HG03039 (cell line): ENCODE data around the gene RNF149.

ENCODE experiments used
- ATAC-seq: cut with Tn5 transposase; IDR thresholded peaks from one replicate; pipeline ENCODE4 v1.9.1; 2021; ENCODE audit warnings: mild to moderate bottlenecking, moderate library complexity; ENCODE audit not compliant: unreplicated experiment

Gene RNF149

GRCh38 chr2:101299604-101300003, 8.9 kb downstream of the RNF149 start:
- ATAC-seq, result no peak

DNA sequence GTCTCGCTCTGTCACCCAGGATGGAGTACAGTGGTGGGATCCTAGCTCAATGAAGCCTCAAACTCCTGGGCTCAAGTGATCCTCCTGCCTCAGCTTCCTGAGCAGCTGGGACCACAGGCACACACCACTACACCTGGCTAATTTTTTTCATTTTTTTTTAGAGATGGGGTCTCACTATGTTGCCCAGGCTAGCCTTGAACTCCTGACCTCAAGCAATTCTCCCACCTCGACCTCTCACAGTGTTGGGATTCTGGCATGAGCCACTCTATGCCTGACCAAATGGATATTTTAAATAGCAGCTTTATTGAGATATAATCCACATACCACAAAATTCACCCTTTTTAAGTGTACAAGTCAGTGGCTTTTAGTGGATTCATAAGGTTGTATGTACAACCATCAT, 11.1 kb downstream of the RNF149 start:
- ATAC-seq, result no peak

DNA sequence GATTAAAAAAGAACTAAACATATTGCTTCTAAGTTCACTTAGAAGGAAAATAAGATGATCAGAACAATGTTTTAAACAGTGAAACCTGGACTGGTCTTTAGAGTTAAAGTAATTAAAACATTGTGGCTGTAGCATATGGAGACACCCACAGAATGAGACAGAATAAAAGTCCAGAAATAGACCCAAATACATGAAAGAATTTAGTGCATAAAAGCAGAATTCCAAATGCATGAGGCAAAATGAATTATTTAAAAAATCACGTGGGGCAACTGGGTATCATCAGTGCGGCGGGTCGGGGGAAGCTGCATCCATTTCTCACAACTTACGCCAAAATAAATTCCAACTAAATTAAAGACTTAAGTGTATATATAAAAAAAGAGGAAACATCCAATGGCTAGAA, 12.1 kb downstream of the RNF149 start:
- ATAC-seq, result no peak

DNA sequence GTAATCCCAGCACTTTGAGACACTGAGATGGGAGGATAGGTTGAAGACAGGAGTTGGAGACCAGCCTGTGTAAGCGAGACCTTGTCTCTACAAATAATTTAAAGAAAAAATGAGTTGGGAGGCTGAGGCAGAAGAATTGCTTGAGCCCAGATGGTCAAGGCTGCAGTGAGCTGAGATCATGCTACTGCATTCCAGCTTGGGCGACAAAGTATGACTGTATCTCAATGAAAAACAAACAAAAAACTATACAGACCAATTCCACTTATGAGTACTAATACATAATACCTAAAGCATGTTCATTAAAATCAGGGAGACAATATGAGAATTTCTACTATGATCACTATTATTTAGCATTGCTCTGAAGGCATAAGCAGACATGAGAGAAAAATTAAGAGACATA, 12.6 kb downstream of the RNF149 start:
- no peak for ATAC-seq

- ATAC-seq, result no peak
Observed at GRCh38 chr2:101294861-101295260, 13.6 kb downstream of the RNF149 start.

- no peak for ATAC-seq
Observed at GRCh38 chr2:101293544-101293943, 15.0 kb downstream of the RNF149 start.

DNA sequence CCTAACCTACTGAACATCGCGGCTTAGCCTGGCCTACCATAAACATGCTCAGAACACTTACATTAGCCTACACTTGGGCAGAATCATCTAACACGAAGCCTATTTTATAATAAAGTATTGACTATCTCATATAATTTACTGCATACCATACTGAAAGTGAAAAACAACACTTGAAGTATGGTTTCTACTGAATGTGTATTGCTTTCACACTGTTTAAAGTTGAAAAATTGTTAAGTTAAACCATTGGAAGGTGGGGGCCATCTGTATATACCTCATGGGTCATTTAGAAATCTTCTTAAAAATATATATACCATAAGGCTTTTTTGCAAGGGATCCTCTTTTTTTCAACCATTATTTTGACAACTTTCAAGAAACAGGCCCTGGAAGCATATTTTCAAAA, 16.5 kb downstream of the RNF149 start:
- ATAC-seq, result no peak

GRCh38 chr2:101290711-101291110, 17.8 kb downstream of the RNF149 start:
- ATAC-seq, result no peak

DNA sequence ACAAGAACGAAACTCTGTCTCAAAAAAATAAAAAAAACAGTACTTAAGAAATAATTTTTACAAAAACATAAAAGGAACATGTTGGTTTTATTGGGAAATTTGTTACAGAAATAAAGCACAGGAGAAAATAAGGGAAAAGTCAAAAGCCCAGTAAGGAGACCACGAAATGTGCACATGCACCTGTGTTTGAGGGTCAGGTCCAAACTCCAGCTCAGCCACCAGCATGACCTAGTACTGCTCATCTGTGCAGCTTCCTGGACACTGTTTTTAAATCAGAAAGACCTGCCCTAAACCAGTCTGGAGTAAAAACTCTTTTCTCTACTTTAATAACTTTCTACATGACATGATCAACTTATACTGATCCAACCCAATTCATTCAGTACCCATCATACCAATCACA, 21.2 kb downstream of the RNF149 start:
- no peak for ATAC-seq

- no peak for ATAC-seq
Observed at GRCh38 chr2:101286684-101287083, 21.8 kb downstream of the RNF149 start.

DNA sequence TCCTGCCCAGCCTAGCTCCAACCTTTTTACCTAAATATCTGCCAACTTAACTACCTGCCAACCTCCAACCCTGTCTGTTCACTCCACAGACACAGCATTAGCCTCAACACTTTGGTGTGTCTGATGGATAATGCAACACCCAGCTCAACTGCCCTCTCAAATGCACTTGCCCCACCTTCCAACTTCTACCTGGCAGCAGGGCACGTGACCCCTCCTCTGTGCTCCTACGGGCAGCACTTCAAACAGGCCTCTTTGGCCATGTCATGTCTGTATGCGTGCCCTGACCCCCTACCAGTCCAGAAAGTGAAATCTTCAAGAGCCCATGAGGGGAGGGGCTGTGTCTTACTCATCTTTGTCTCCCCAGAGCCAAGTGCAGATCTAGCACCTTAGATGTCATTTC, 25.5 kb downstream of the RNF149 start:
- ATAC-seq, result no peak

GRCh38 chr2:101281482-101281881, 27.0 kb downstream of the RNF149 start:
- ATAC-seq, result no peak

DNA sequence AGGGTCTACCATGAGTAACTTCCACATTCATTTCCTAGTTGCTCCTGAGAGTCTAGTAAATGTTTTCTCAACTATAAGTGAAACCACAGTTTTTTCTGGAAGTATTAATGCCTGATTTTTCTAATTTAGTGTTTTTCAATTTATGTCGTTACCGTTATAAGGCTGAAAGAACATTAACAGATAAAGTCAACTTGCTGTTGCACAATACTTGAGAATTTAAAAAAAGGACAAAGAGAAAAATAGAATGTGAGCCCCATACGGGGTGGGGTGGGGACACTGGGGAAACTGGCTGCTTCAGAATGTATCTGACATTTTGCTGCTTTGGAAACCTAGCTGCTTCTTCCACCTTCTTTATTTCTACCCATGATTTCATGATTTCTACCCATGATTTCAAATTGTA, 29.6 kb downstream of the RNF149 start:
- ATAC-seq, result no peak

DNA sequence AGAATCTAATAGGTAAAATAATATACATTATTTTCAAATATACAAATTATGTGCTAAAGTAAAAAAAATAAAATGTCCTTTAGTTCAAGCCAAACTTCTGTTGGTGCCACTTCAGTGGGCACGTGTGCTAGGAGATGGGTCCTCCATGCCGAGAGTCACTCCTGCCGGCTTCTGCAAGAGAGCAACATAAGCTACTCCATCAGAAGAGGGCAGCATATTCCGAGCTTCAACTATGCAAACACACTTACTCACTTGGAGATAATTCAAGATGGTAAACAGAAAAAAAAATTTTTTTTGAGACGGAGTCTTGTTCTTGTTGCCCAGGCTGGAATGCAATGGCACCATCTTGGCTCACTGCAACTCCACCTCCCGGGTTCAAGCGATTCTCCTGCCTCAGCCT, 31.4 kb downstream of the RNF149 start:
- ATAC-seq, result no peak

DNA sequence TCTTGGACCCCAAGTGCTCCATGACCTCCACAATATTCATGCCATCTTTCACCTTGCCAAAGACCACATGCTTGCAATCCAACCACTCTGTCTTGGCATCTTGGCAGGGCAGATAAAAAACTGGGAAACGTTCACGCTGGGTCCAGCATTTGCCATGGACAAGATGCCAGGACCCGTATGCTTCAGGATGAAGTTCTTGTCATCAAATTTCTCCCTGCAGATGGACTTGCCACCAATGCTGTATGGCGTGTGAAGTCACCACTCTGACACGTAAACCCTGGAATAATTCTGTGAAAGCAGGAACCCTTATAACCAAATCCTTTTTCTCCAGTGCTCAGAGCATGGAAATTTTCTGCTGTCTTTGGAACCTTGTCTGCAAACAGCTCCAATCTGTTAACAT, 34.4 kb downstream of the RNF149 start:
- ATAC-seq, result no peak

GRCh38 chr2:101273056-101273455, 35.4 kb downstream of the RNF149 start:
- no peak for ATAC-seq

- ATAC-seq, result peak; percentile 85
Observed at GRCh38 chr2:101272045-101272784, 36.3 kb downstream of the RNF149 start.

DNA sequence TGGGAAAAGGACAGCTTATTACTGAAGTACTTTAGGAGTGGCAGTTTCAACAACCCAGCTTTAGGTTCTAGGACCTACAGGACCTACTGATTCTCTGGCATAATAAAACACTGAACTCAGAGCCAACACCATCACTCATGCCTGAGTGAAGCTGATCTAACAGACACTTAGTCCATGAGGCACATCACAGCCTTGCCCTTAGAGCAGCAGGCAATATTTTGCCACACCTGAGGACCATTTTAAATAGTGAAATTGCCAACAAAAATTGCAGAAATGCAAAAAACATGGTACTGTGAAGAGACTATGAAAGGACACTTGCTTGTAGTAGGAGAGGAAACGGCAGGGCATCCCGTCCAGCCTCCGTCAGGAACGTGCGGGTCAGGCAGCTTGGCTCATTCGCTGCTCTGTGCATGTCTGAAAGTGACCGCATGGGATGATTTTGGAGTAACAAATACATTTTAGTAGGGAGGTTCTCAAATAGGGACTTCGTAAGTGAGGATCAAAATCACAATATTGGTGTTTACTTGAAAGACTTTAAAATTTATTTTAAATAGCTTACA, 37.7 kb downstream of the RNF149 start:
- no peak for ATAC-seq

DNA sequence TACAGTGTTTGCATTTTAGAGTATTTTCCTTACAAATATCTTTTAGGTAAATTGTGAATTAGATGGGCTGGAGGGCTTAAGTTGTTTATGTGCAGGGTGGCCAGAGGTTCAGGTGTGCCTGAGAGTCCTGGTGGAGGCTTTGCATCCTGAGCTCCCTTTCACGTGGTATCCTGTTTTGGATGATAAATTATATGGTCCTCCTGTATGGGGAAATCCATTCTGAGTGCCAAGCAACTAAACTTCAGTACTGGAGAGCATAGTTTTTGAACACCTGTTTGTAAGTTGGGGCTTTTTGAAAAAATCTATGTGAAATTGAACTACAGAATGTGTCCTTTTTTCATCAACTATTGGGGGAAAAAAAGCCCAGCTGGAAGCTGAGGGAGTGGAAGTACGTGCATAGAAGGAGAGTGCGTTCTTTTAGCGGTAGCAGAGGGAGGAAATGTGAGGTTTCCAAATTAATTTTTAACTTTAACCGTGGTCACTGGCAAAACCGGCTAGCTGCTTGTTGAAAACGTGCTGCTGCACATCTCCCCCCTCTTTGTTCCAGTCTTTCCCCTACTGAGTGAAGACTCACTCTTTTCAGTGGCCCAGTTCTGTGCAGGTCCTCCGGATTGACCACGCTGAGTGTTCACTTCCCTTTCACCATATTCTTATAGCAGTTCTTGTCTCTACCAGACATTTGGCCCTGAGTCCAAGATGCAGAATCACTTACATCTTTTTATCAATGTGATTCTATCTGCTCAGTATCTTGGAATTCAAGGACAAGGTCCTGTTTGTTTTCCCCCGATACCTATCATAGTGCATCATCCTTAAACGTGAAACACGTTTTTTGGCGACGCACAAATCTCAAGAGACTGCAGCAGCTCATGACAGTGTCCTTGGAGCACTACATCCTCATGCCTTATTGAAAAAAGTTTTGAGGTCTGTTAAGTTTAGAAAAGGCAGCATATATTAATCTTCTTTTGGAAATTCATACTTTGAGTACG, 40.5 kb downstream of the RNF149 start:
- ATAC-seq, result no peak

DNA sequence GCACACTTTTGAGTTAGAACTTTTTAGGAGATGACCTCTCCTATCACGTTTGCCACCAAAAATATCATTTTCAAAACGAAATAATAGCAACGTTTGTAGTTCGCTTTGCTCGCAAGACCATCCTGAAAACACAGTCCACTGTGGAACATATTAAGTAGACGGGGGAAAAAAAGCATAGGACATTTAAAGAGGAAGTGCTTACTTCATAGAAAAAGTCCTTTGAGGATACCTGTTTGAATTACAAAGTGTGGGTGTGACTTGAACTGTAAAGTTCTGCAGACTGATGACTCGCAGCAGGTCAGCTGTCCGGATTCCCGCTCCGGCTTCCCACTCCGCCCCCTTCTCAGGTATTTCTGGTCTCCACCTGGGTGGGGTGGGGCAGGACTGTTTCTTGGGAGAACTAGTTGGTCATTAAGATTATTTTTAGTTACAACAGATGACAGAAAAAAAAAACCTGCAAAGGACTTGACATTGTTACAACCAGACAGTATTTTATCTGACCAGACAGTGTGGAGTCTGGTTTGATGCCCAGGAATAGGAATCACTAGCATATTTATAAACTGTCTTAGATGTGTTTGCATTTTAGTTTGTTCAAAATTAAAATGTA, 42.5 kb downstream of the RNF149 start:
- no peak for ATAC-seq

GRCh38 chr2:101264360-101264939, 44.1 kb downstream of the RNF149 start:
- no peak for ATAC-seq
